GM19468 (cell line): Measurements from ENCODE around the gene STEEP1.

Experiments used
- ATAC-seq: cut with Tn5 transposase; IDR thresholded peaks from one replicate; pipeline ENCODE4 v1.9.1; 2021; ENCODE audit warnings: mild to moderate bottlenecking, moderate library complexity, moderate number of reproducible peaks; ENCODE audit not compliant: unreplicated experiment; ENCODE audit errors: extremely low read depth

The STEEP1 gene

GRCh38 chrX:119489212-119490074, 75.8 kb downstream of the STEEP1 start:
- no peak for ATAC-seq

DNA sequence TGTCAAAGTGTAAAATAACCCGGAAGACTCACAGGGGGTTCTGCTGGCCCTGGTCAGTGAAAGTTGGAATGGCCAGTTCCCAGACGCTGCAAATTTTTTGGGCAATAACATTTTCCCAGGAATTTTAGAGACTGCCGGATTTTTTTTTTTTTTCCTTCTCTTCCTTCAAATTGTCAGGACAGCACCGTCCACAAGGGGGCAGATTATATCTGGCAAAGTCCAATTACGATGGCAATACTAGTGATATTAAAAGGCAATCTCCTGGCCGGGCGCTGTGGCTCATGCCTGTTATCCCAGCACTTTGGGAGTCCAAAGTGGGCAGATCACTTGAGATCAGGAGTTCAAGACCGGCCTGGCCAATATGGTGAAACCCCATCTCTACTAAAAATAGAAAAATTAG, 76.5 kb downstream of the STEEP1 start:
- ATAC-seq: no peak
